GM12872 (cell line): ENCODE data around the gene TACC2.

Source experiments
- TF ChIP-seq, protein P1 (sequence below): IDR thresholded peaks from 3 replicates; pipeline ENCODE4 v1.5.1; 2011; ENCODE audit warnings: low read depth, mild to moderate bottlenecking, low read length, moderate library complexity; ENCODE audit not compliant: insufficient read depth

Gene TACC2

DNA sequence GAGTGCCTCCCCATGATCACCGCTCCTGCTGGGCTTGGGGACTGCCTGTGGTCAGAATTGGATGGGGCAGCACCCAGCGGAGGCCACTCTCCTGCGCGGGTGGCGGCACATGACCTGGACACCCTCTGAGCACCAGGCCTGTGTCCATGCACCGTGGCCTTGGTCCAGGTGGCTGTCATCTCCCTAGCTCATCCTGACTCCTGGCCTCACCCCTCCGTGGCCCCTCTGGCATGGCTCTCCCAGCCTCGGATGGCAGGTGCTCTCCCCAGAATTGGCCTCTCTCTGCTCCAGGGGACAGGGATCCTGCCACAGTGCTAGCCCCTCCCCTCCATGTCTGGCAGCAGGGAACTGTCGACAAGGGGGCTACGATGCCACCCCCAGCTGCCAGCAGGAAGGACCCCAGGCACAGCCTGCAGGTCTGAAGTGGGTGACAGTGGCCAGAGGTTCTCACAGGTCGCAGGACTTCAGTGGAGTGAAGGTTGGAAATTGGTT, 244.9 kb downstream of the TACC2 start:
- TF ChIP-seq, protein P1, sequence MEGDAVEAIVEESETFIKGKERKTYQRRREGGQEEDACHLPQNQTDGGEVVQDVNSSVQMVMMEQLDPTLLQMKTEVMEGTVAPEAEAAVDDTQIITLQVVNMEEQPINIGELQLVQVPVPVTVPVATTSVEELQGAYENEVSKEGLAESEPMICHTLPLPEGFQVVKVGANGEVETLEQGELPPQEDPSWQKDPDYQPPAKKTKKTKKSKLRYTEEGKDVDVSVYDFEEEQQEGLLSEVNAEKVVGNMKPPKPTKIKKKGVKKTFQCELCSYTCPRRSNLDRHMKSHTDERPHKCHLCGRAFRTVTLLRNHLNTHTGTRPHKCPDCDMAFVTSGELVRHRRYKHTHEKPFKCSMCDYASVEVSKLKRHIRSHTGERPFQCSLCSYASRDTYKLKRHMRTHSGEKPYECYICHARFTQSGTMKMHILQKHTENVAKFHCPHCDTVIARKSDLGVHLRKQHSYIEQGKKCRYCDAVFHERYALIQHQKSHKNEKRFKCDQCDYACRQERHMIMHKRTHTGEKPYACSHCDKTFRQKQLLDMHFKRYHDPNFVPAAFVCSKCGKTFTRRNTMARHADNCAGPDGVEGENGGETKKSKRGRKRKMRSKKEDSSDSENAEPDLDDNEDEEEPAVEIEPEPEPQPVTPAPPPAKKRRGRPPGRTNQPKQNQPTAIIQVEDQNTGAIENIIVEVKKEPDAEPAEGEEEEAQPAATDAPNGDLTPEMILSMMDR, result no peak

DNA sequence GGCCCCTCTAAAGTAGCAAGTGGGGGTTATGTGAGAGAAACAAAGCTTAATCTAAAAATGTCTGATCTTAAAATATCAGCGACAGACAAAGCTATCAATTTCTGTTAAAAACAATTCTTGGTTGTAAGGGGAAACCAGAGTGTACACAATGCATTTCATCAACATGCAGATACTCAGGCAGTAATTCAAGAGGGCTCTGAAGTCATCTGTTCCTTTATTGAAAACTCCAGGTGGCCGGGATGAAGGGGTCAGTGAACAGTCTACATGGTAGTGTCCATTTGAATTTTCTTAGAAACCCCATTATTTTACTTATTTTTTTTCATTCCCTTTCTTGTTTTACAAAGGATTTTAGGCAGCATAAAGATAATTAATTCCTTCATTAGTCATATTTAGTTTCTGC, 245.5 kb downstream of the TACC2 start:
- TF ChIP-seq, protein P1, result no peak

DNA sequence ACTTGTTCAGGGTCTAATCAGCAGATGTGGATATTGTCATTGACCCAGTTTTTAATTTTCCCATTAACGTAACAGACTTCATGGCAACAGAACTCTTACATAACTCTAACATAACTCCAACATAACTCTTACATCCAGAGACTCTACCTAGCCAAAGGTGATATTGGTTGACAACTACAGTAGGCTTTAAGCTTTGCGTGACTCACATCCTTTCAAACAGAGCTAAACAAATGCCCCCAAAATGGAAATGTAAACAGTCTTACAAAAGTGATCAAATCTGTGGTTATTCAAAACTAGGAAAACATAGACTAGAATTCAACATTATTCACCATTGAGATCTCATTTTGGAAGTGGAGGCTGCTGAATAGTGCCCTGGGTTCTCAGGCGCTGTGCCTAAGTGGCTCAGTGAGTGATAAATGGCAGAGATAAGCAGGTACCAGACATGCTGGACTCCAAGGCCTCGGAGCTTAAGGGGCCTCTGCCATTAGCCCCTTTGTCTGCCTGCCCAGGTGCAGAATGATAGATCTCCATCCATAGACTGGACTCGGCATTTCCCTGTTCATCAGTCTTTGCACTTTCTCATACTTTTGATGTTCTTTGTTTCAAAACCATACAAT, 247.8 kb downstream of the TACC2 start:
- TF ChIP-seq, protein P1, result no peak

DNA sequence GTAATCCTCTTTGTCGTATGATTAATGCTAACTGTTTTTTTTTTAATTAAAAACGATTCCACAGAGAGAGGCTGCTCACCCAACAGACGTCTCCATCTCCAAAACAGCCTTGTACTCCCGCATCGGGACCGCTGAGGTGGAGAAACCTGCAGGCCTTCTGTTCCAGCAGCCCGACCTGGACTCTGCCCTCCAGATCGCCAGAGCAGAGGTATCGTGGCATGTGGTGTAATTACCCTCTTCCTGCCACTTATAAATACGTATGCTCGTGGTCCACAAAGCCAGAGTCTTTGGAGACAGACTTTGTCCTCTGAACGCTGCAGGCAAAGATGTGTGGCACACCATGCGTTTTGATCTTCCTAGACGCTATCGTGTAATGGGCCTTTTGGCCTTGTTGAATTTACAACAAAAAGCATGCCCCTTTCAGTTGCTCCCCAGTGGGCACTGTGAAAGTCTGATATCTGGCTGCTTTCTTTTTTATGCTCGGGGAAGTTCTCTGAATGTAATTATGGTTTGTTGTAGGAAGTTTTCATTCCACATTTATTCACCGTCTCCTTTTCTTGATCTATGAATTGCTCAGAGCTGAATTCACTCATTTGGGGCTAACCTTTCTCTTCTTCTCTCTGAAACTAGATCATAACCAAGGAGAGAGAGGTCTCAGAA, 248.5 kb downstream of the TACC2 start:
- TF ChIP-seq, protein P1, result no peak

DNA sequence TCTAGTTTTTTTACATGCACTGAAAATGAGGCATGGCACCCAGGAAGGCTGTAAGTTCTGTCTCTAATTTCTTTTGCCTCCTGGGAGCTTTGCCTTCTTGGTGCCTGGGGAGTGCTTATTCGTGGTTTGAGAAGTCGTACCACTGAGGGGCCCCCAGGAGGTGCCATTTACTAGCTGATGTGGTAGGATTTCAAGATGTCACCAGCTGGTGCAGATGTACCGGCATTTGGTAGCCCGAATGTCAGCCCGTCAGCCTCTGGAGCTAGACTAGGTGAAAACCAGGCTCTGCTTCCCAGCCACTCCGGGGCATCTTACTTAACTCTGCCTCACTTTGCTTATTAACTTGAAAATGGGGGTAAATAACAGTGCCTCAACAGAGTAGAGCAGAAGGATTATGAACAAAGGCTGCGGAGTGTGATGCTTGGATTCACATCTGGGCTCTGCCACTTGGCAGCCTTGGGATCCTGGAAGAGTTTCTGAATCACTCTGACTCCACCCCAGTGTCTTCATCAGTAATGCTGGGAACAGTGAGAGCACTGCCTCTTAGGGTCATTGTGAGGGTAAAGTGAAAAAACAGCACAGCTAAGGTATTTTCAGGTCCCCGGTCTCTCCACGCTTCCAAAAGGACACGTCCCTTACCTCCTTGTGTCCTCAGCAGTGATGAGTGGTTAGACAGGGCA, 250.8 kb downstream of the TACC2 start:
- TF ChIP-seq, protein P1, result no peak

DNA sequence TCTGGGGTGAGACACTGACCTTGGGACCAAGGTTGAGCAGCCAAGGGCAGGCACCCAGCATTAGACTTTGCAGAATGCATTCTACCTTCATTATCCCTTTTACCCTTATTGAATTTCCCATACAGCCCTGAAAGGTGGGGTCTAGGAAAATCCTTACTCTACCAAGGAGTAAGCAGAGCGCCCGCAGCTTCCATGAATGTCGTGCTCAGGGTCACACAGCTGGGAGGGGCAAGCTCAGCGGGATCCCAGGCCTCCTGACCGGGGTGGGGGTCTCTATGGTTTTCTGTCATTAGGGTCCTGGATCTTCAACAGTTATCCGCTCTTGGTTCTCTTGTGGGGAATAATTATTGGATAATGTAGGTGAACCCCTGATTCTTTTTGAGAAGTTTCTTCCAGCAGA, 251.4 kb downstream of the TACC2 start:
- TF ChIP-seq, protein P1, result no peak

DNA sequence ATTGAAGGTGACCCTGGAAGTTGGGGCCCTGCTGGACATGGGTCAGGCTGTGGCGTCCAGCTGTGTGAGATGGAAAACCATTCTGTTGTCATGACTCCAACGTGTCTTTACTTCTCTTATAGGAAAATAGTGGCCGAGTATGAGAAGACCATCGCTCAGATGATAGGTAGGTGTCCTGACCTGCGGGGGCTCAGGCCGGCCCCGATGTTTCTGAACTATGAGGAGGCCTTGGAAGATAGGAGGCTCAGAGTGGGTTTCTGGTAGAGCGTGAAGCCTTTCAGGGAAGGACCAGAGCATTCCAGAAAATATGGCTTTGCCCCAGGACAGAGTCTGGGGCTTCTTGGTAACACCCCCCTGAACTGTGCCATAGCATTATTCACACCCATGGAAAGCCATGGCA, 252.9 kb downstream of the TACC2 start:
- TF ChIP-seq, protein P1, result no peak
